ENCODE results near the gene ADTRP. TPM values are rescaled to one million over a fixed set of nuclear protein-coding genes. Genes with fewer than 3 reads are reported as not detected.
A peak's percentile ranks its signal among the peaks of the same experiment; 100 is the strongest.

ADTRP gene
- total and polyA plus RNA-seq, 2 of the 13 experiments (the other 11 are each of a cell fraction or from before 2014, with no cell fraction given): not detected

GRCh38 chr6:11793277-11793676, 14.7 kb upstream of the ADTRP start:
- TF ChIP-seq MED13 (CRISPR knock-in tag; IDR thresholded peaks at IDR 0.05) (no peak), ZNF678 (CRISPR knock-in tag; IDR thresholded peaks at IDR 0.05) (no peak), SALL2 (CRISPR knock-in tag; IDR thresholded peaks at IDR 0.05) (no peak)
- H3K4me2 ChIP-seq (ENCODE audit: low read depth, low read length): no peak overlapping the region
- ChIA-PET CTCF (ENCODE audit: low intra/inter-chr PET ratio, low total read pairs) (no interaction called here), POLR2A (no interaction called here)
- intact Hi-C loops (cut with micrococcal nuclease; ENCODE audit: unreplicated experiment) (no loop called here), in situ Hi-C loops (cut with HindIII; ENCODE audit: extremely low pct_ligation_motif_present, low pct_unique_long_range_greater_than_20kb) (no loop called here)
- H3K36me3 ChIP-seq (replicated peaks in 1 of 2; ENCODE audit: control insufficient read depth in 1 of 2, insufficient read depth in 2 of 2, low read length in 2 of 2): no peaks in the 10 kb centered on the region
- peaks cover 0 to 5% of the 10 kb centered on the region in 2 experiments; a peak in 2 of 5 replicates for H3K27me3 ChIP-seq (ENCODE audit: control insufficient read depth in 1 of 2, insufficient read depth in 2 of 2, low read length in 2 of 2)
- DNase-seq (ENCODE audit: low spot score): no peak
- no peak overlapping the region for H3K4me3 ChIP-seq (replicated peaks in 1 of 3; ENCODE audit: insufficient read depth in 1 of 3, low read depth in 2 of 3, low read length in 3 of 3)
- BruUV-seq (replicated peaks): no TSS peak
- H3K79me2 ChIP-seq (ENCODE audit: insufficient read depth, low read length): no peaks in the 10 kb centered on the region
- no peak overlapping the region for H2AFZ ChIP-seq (ENCODE audit: low read length)
- no peak for FAIRE-seq
- H3K9me3 ChIP-seq (ENCODE audit: low read length): no peaks in the 10 kb centered on the region
- 0% methylated on average over 1 of the region's 1 CpG for WGBS (ENCODE audit: low lambda C conversion rate)
- no peak overlapping the region for H3K27ac ChIP-seq (ENCODE audit: extremely low read length, insufficient read depth, low read length)
- no peak overlapping the region for H3K9ac ChIP-seq (ENCODE audit: insufficient read depth, low read depth, low read length)
- peaks cover 15% of the 10 kb centered on the region for H3K4me1 ChIP-seq (ENCODE audit: insufficient read depth, low read length)
- H4K20me1 ChIP-seq (ENCODE audit: insufficient read depth, low read length): no peaks in the 10 kb centered on the region
- ATAC-seq: no peak

DNA sequence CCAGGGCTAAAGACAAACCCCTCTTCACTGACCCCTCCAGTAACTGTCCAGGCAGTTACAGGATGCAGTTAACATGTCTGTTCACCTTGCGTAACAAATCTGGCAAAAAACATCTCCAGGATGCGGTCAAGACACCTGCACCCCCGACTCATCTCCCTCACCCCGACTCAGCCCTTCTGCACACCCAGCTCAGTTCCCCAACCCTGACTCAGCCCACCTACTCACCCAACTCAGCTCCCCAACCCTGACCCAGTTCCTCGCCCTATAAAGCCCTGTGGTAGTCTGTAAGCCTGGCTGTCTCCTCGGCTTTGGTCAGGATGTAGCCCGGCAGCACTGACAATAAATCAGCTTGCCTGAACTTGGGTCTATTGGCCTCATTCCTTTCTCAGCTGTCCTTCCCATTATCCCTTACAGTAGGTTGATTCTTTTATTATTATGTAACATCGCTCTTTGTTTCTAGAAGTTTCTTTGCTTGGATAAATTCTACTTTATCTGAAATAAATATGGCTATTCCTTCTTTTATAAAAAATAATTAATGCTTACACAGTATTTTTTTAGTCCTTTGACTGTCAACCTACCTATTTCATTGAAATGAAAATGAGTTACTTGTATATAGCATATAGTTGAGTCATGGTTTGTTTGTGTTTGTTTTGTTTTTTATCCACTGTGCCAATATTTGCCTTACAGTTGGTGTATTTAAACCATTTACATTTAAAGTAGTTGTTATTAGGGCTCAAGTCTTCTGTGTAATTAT, 12.9 kb upstream of the ADTRP start:
- Histone ChIP-seq H2AFZ (ENCODE audit: low read length) (no peak overlapping the region), H3K9me3 (ENCODE audit: low read length) (no peaks in the 10 kb centered on the region), H3K9ac (ENCODE audit: insufficient read depth, low read depth, low read length) (no peak overlapping the region), H3K4me2 (ENCODE audit: low read depth, low read length) (no peak overlapping the region), H4K20me1 (ENCODE audit: insufficient read depth, low read length) (no peaks in the 10 kb centered on the region), H3K79me2 (ENCODE audit: insufficient read depth, low read length) (no peaks in the 10 kb centered on the region), H3K4me3 (replicated peaks in 1 of 3; ENCODE audit: insufficient read depth in 1 of 3, low read depth in 2 of 3, low read length in 3 of 3) (no peak overlapping the region), H3K4me1 (ENCODE audit: insufficient read depth, low read length) (peaks cover 15% of the 10 kb centered on the region), H3K36me3 (replicated peaks in 1 of 2; ENCODE audit: control insufficient read depth in 1 of 2, insufficient read depth in 2 of 2, low read length in 2 of 2) (no peaks in the 10 kb centered on the region), H3K27ac (ENCODE audit: extremely low read length, insufficient read depth, low read length) (no peak overlapping the region), H3K27me3 (ENCODE audit: control insufficient read depth in 1 of 2, insufficient read depth in 2 of 2, low read length in 2 of 2) (peaks cover 0 to 23% of the 10 kb centered on the region in 2 experiments; a peak in 4 of 5 replicates)
- ATAC-seq: no peak
- WGBS (ENCODE audit: low lambda C conversion rate): 49% methylated on average over 8 of the region's 8 CpGs
- POLR2A ChIA-PET: no interaction called here
- intact Hi-C loops (cut with micrococcal nuclease; ENCODE audit: unreplicated experiment): no loop called here
- CTCF ChIA-PET (ENCODE audit: low intra/inter-chr PET ratio, low total read pairs): no interaction called here
- in situ Hi-C loops (cut with HindIII; ENCODE audit: extremely low pct_ligation_motif_present, low pct_unique_long_range_greater_than_20kb): no loop called here
- FAIRE-seq: no peak
- no peak for DNase-seq (ENCODE audit: low spot score)
- no TSS peak for BruUV-seq (replicated peaks)
- TF ChIP-seq, protein P1, sequence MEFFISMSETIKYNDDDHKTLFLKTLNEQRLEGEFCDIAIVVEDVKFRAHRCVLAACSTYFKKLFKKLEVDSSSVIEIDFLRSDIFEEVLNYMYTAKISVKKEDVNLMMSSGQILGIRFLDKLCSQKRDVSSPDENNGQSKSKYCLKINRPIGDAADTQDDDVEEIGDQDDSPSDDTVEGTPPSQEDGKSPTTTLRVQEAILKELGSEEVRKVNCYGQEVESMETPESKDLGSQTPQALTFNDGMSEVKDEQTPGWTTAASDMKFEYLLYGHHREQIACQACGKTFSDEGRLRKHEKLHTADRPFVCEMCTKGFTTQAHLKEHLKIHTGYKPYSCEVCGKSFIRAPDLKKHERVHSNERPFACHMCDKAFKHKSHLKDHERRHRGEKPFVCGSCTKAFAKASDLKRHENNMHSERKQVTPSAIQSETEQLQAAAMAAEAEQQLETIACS (CRISPR knock-in tag; IDR thresholded peaks at IDR 0.05): no peak
- TF ChIP-seq ZNF572 (CRISPR knock-in tag; IDR thresholded peaks at IDR 0.05): no peak
- peak; percentile 25; the same call in 1 of the 2 replicates for TF ChIP-seq MAFF (IDR thresholded peaks at IDR 0.05; ENCODE audit: low read depth, low read length)
- TF ChIP-seq ZNF136 (CRISPR knock-in tag; IDR thresholded peaks at IDR 0.05; ENCODE audit: low read depth): no peak
- TF ChIP-seq HIVEP1 (CRISPR knock-in tag; IDR thresholded peaks at IDR 0.05): no peak
- TF ChIP-seq ZNF616 (CRISPR knock-in tag; IDR thresholded peaks at IDR 0.05; ENCODE audit: low read depth): no peak
- TF ChIP-seq SMAD1 (CRISPR knock-in tag; IDR thresholded peaks at IDR 0.05; ENCODE audit: borderline replicate concordance, low read depth): no peak
- TF ChIP-seq NR0B2 (CRISPR knock-in tag; IDR thresholded peaks at IDR 0.05): no peak
- no peak for TF ChIP-seq ZNF282 (IDR thresholded peaks at IDR 0.05; ENCODE audit: partially characterized antibody)
- TF ChIP-seq NFIB (CRISPR knock-in tag; IDR thresholded peaks at IDR 0.05; ENCODE audit: borderline replicate concordance): no peak
- peak in 1 of 2 experiments; percentile 57; a peak in 3 of 4 replicates for TF ChIP-seq MAFK (conservative IDR thresholded peaks at IDR 0.05 in 1 of 2, IDR thresholded peaks at IDR 0.05 in 1 of 2; ENCODE audit: low read length in 2 of 2)

Data from HepG2 (cell line).